ENCODE data around the gene DBH.

Gene DBH

DNA sequence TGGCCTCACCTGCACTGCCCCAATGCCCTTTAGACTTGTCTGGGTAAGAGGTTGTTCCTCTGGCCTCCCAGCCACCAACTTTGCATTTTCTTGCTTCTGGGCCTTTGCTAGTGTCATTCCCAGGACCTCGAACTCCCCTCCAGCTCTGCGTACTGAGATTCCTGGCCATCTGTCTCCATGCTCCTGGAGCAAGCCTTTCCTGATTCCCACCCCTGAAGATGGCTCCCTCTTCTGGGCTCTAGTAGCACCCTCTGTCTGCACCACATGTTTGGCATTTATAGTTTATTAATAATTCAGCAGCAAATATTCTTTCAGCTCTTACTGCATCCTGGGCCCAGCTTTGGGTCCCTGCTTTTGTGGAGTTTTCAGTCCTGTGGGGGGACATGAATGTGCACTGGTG, 41.9 kb upstream of the DBH start:
- Histone ChIP-seq H3K4me3 (ENCODE audit: low read length) (no peak overlapping the region), H3F3A (ENCODE audit: insufficient read depth, low read length) (no peaks in the 10 kb centered on the region)
- DNase-seq, result no peak

DNA sequence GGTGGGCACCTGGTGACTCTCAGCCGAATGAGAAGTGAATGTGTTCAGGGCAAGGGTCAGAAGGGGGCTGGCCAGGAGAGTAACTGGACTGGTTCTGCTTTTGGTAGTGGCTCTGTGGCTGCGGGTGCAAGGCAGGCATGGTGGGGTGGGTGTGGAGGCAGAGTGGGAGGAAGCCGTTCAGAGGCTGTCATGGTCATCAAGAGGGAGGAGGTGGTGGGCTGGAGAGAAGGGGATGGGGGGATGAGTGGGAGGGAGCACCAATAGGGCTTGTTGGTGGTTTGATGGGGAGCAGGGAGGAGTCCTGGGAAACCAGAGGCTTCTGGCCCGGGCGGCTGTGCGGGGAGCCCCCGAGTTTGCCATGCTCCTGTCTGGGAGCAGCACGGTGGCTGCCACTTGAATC, 40.3 kb upstream of the DBH start:
- no peak overlapping the region for H3K4me3 ChIP-seq (ENCODE audit: low read length)
- H3K27ac ChIP-seq (ENCODE audit: low read length), result no peak overlapping the region

More for the DNA sequence above, 41.9 kb upstream of the DBH start:
- Histone ChIP-seq H3K4me2 (ENCODE audit: low read depth, low read length) (no peak overlapping the region), H3K27me3 (replicated peaks; ENCODE audit: insufficient read depth, low read length) (peaks cover 76% of the 10 kb centered on the region), H4K20me1 (ENCODE audit: insufficient read depth, low read length) (no peaks in the 10 kb centered on the region), H3K36me3 (replicated peaks; ENCODE audit: insufficient read depth, low read length) (no peaks in the 10 kb centered on the region), H2AFZ (ENCODE audit: low read length) (no peak overlapping the region), H3K9ac (ENCODE audit: low read length) (no peak overlapping the region), H3K79me2 (ENCODE audit: low read length) (no peaks in the 10 kb centered on the region), H3K9me2 (replicated peaks; ENCODE audit: insufficient read depth, low read length) (no peaks in the 10 kb centered on the region), H3K4me1 (ENCODE audit: low read length) (no peaks in the 10 kb centered on the region), H3K27ac (ENCODE audit: low read length) (no peak overlapping the region), H3K9me3 (replicated peaks; ENCODE audit: insufficient read depth, low read length) (no peaks in the 10 kb centered on the region)
- TF ChIP-seq EZH2phosphoT487 (IDR thresholded peaks at IDR 0.05; ENCODE audit: low read length), result no peak
- TF ChIP-seq EZH2 (optimal IDR thresholded peaks at IDR 0.05; ENCODE audit: low read depth, low read length), result no peak
- TF ChIP-seq, protein P1, sequence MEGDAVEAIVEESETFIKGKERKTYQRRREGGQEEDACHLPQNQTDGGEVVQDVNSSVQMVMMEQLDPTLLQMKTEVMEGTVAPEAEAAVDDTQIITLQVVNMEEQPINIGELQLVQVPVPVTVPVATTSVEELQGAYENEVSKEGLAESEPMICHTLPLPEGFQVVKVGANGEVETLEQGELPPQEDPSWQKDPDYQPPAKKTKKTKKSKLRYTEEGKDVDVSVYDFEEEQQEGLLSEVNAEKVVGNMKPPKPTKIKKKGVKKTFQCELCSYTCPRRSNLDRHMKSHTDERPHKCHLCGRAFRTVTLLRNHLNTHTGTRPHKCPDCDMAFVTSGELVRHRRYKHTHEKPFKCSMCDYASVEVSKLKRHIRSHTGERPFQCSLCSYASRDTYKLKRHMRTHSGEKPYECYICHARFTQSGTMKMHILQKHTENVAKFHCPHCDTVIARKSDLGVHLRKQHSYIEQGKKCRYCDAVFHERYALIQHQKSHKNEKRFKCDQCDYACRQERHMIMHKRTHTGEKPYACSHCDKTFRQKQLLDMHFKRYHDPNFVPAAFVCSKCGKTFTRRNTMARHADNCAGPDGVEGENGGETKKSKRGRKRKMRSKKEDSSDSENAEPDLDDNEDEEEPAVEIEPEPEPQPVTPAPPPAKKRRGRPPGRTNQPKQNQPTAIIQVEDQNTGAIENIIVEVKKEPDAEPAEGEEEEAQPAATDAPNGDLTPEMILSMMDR (IDR thresholded peaks at IDR 0.05; ENCODE audit: low read length), result no peak

DNA sequence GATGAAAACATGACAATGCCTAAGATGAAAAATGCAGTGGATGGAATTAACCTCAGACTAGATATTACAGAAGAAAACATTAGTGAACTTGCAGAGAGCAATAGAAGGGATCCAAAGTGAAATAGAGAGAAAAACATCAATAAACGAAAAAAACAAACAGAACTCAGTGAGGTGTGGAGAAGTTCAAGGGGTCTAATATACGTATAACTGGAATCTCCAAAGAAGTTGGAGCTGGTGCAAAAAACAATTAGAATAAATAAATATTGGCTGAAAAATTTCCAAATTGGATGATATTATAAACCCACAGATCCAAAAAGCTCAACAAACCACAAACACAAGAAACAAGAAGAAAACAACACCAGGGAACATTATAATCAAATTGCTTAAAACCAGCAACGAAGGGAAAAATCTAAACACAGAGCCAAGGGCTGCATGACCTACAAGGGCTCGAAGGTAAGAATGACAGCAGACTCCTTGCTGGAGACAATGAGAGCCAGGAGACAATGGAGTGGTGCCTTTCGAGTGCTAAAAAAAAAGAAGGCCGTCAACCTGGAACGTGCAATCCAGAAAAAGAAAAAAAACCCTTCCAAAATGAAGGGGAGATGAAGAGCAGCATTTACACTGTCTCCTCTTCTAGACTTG, 38.7 kb upstream of the DBH start:
- Histone ChIP-seq H3K9me2 (replicated peaks; ENCODE audit: insufficient read depth, low read length) (no peaks in the 10 kb centered on the region), H3K9me3 (replicated peaks; ENCODE audit: insufficient read depth, low read length) (no peaks in the 10 kb centered on the region), H3F3A (ENCODE audit: insufficient read depth, low read length) (no peaks in the 10 kb centered on the region), H3K27me3 (replicated peaks; ENCODE audit: insufficient read depth, low read length) (peaks cover 74% of the 10 kb centered on the region), H3K9ac (ENCODE audit: low read length) (no peak overlapping the region), H3K79me2 (ENCODE audit: low read length) (no peaks in the 10 kb centered on the region), H3K4me3 (ENCODE audit: low read length) (no peak overlapping the region), H2AFZ (ENCODE audit: low read length) (no peak overlapping the region), H4K20me1 (ENCODE audit: insufficient read depth, low read length) (no peaks in the 10 kb centered on the region), H3K4me2 (ENCODE audit: low read depth, low read length) (no peak overlapping the region), H3K27ac (ENCODE audit: low read length) (no peak overlapping the region), H3K36me3 (replicated peaks; ENCODE audit: insufficient read depth, low read length) (no peaks in the 10 kb centered on the region), H3K4me1 (ENCODE audit: low read length) (no peaks in the 10 kb centered on the region)
- no peak for DNase-seq
- TF ChIP-seq EZH2 (optimal IDR thresholded peaks at IDR 0.05; ENCODE audit: low read depth, low read length) (no peak), EZH2phosphoT487 (IDR thresholded peaks at IDR 0.05; ENCODE audit: low read length) (no peak)
- TF ChIP-seq, protein P1 (IDR thresholded peaks at IDR 0.05; ENCODE audit: low read length), result no peak

More for the DNA sequence above, 40.3 kb upstream of the DBH start:
- H2AFZ ChIP-seq (ENCODE audit: low read length), result no peak overlapping the region
- no peaks in the 10 kb centered on the region for H3K79me2 ChIP-seq (ENCODE audit: low read length)
- no peaks in the 10 kb centered on the region for H3K9me2 ChIP-seq (replicated peaks; ENCODE audit: insufficient read depth, low read length)
- H3K27me3 ChIP-seq (replicated peaks; ENCODE audit: insufficient read depth, low read length), result peaks cover 74% of the 10 kb centered on the region
- TF ChIP-seq, protein P1 (IDR thresholded peaks at IDR 0.05; ENCODE audit: low read length), result no peak
- TF ChIP-seq EZH2phosphoT487 (IDR thresholded peaks at IDR 0.05; ENCODE audit: low read length), result no peak
- TF ChIP-seq EZH2 (optimal IDR thresholded peaks at IDR 0.05; ENCODE audit: low read depth, low read length), result no peak
- no peaks in the 10 kb centered on the region for H3K4me1 ChIP-seq (ENCODE audit: low read length)
- no peaks in the 10 kb centered on the region for H3K9me3 ChIP-seq (replicated peaks; ENCODE audit: insufficient read depth, low read length)
- H4K20me1 ChIP-seq (ENCODE audit: insufficient read depth, low read length), result no peaks in the 10 kb centered on the region
- H3K36me3 ChIP-seq (replicated peaks; ENCODE audit: insufficient read depth, low read length), result no peaks in the 10 kb centered on the region
- H3F3A ChIP-seq (ENCODE audit: insufficient read depth, low read length), result no peaks in the 10 kb centered on the region
- H3K9ac ChIP-seq (ENCODE audit: low read length), result no peak overlapping the region
- no peak for DNase-seq
- H3K4me2 ChIP-seq (ENCODE audit: low read depth, low read length), result no peak overlapping the region
